Panc1 (cell line): ENCODE data around the gene NOX5. TPM values are rescaled to one million over a fixed set of nuclear protein-coding genes. Genes with fewer than 3 reads are reported as not detected.

Experiments used
- ATAC-seq: fragments of 200-7000 bp; cut with Tn5 transposase; 2 replicates; pipeline ENCODE4 v1.9.1; 2020; ENCODE audit warnings: mild to moderate bottlenecking, moderate library complexity
- BruUV-seq: library from RNA; stranded (reverse); fragments of 400-500 nt; replicated peaks from 2 replicates; lab custom pipeline; 2021; lab: Mats Ljungman, UMichigan
- CTCF ChIA-PET: fragments of 300-600 bp; sonication (Branson Sonifier 250); formaldehyde crosslinking; loops from one replicate; lab custom pipeline; 2022; ENCODE audit warnings: antibody characterized with exemption; lab: Charles Lee
- POLR2A ChIA-PET: fragments of 300-600 bp; sonication (Branson Sonifier 250); formaldehyde crosslinking; loops from one replicate; lab custom pipeline; 2022; ENCODE audit warnings: antibody characterized with exemption; lab: Charles Lee
- DNase-seq: peaks from one replicate; pipeline ENCODE4 v3.0.0-alpha.2; 2010; ENCODE audit warnings: low read depth, low spot score
- H3K27ac ChIP-seq: 2 replicates; pipeline ENCODE4 v1.5.1; 2011; ENCODE audit warnings: mild to moderate bottlenecking, low read length, inconsistent platforms
- H3K27me3 ChIP-seq: fragments of 200-500 bp; sonication (Bioruptor generic); 2 replicates; pipeline ENCODE4 v1.6.0; 2014; ENCODE audit warnings: low read length, inconsistent platforms; ENCODE audit not compliant: control insufficient read depth, insufficient read depth
- H3K36me3 ChIP-seq: fragments of 200-500 bp; sonication (Bioruptor generic); 2 replicates; pipeline ENCODE4 v1.5.1; 2014; ENCODE audit warnings: inconsistent platforms, mild to moderate bottlenecking, low read length, moderate library complexity; ENCODE audit not compliant: control insufficient read depth, insufficient read depth
- H3K4me1 ChIP-seq: 2 replicates; pipeline ENCODE4 v1.5.1; 2011; ENCODE audit warnings: inconsistent platforms, mild to moderate bottlenecking, low read length, moderate library complexity; ENCODE audit not compliant: control insufficient read depth, insufficient read depth
- H3K4me3 ChIP-seq, 2 experiments: 2 replicates each; pipeline ENCODE4 v1.5.1; 2011 to 2012; ENCODE audit warnings: low read depth in 2 of 2, low read length in 2 of 2, mild to moderate bottlenecking in 2 of 2, inconsistent platforms in 1 of 2, moderate library complexity in 1 of 2
- H3K9me3 ChIP-seq: fragments of 200-500 bp; sonication (Bioruptor generic); 2 replicates; pipeline ENCODE4 v1.5.1; 2014; ENCODE audit warnings: low read depth, mild to moderate bottlenecking, inconsistent platforms, low read length, moderate library complexity; ENCODE audit not compliant: control insufficient read depth, insufficient read depth
- CTCF ChIP-seq: fragments of 450-650 bp; IDR thresholded peaks from 2 replicates; pipeline ENCODE4 v1.5.1; 2017; ENCODE audit warnings: mild to moderate bottlenecking
- POLR2AphosphoS5 ChIP-seq: IDR thresholded peaks from 2 replicates; pipeline ENCODE4 v1.6.1; 2012; ENCODE audit warnings: mild to moderate bottlenecking, low read depth, low read length, moderate library complexity
- SIN3A ChIP-seq: IDR thresholded peaks from 2 replicates; pipeline ENCODE4 v1.6.1; 2012; ENCODE audit warnings: low read depth, mild to moderate bottlenecking, low read length, moderate library complexity, borderline replicate concordance; ENCODE audit not compliant: insufficient read depth
- TCF7L2 ChIP-seq: IDR thresholded peaks from 2 replicates; pipeline ENCODE4 v1.6.1; 2011; ENCODE audit warnings: mild to moderate bottlenecking, low read depth, low read length, inconsistent platforms
- in situ Hi-C: cut with HindIII; loops from 2 replicates; pipeline ENCODE4 v1.10.0; 2016; ENCODE audit warnings: low sequenced_read_pairs, low pct_unique_long_range_greater_than_20kb
- intact Hi-C: fragments of 100-400 bp; cut with micrococcal nuclease; formaldehyde crosslinking; loops from one replicate; pipeline ENCODE4 v1.10.0; 2022; ENCODE audit not compliant: unreplicated experiment
- total RNA-seq: library from RNA; stranded (reverse); gene quantifications from one replicate; pipeline ENCODE4 v1.2.1, GENCODE V29; 2021; ENCODE audit not compliant: unreplicated experiment
- TF ChIP-seq, protein P1 (sequence below), 2 experiments: IDR thresholded peaks; 2 replicates each; pipeline ENCODE4 v1.6.1; 2011 to 2012; ENCODE audit warnings: low read depth in 2 of 2, control low read depth in 1 of 2, low read length in 1 of 2, mild to moderate bottlenecking in 1 of 2, moderate library complexity in 1 of 2; ENCODE audit not compliant: insufficient read depth in 1 of 2

NOX5 gene
- total RNA-seq, 1 experiment from 2014 or later = 0.26 TPM

DNA sequence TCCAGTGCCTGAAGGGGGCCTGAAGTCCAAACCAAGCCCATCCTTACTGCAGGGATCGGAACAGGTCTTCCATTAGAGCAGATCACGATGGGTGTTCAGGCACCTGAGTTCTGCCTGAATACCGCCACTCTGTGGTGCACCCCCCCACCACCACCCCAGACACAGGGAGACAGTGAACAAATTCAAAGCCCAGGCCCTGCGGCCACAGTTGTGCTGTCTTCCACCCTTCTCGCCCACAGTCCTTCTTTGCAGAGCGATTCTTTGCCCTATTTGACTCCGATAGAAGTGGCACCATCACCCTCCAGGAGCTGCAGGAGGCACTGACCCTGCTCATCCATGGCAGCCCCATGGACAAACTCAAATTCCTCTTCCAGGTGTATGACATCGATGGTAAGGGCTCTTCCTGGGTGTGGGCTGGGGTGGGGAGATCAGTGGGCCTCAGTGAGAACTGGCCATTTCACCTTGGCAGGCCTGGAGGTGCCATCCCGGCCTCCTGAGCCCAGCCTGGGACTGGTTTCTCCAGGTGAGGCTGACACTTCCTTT is 13.6 kb downstream of the NOX5 start:
- DNase-seq = no peak
- TF ChIP-seq, protein P1, sequence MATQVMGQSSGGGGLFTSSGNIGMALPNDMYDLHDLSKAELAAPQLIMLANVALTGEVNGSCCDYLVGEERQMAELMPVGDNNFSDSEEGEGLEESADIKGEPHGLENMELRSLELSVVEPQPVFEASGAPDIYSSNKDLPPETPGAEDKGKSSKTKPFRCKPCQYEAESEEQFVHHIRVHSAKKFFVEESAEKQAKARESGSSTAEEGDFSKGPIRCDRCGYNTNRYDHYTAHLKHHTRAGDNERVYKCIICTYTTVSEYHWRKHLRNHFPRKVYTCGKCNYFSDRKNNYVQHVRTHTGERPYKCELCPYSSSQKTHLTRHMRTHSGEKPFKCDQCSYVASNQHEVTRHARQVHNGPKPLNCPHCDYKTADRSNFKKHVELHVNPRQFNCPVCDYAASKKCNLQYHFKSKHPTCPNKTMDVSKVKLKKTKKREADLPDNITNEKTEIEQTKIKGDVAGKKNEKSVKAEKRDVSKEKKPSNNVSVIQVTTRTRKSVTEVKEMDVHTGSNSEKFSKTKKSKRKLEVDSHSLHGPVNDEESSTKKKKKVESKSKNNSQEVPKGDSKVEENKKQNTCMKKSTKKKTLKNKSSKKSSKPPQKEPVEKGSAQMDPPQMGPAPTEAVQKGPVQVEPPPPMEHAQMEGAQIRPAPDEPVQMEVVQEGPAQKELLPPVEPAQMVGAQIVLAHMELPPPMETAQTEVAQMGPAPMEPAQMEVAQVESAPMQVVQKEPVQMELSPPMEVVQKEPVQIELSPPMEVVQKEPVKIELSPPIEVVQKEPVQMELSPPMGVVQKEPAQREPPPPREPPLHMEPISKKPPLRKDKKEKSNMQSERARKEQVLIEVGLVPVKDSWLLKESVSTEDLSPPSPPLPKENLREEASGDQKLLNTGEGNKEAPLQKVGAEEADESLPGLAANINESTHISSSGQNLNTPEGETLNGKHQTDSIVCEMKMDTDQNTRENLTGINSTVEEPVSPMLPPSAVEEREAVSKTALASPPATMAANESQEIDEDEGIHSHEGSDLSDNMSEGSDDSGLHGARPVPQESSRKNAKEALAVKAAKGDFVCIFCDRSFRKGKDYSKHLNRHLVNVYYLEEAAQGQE (IDR thresholded peaks at IDR 0.05; ENCODE audit: insufficient read depth in 1 of 2, low read depth in 2 of 2, low read length in 1 of 2) = no peak
- TF ChIP-seq POLR2AphosphoS5 (no peak), SIN3A (no peak), CTCF (no peak), TCF7L2 (no peak)
- in situ Hi-C loops (no loop called here), intact Hi-C loops (no loop called here)
- Histone ChIP-seq H3K9me3 (no peaks in the 10 kb centered on the region), H3K27me3 (peaks cover 5% of the 10 kb centered on the region; the same call in 1 of the 2 replicates), H3K4me3 (no peak overlapping the region), H3K27ac (no peak overlapping the region), H3K4me1 (no peaks in the 10 kb centered on the region), H3K36me3 (no peaks in the 10 kb centered on the region)
- no peak for ATAC-seq
- CTCF ChIA-PET = no interaction called here
- BruUV-seq = no TSS peak
- POLR2A ChIA-PET = no interaction called here

DNA sequence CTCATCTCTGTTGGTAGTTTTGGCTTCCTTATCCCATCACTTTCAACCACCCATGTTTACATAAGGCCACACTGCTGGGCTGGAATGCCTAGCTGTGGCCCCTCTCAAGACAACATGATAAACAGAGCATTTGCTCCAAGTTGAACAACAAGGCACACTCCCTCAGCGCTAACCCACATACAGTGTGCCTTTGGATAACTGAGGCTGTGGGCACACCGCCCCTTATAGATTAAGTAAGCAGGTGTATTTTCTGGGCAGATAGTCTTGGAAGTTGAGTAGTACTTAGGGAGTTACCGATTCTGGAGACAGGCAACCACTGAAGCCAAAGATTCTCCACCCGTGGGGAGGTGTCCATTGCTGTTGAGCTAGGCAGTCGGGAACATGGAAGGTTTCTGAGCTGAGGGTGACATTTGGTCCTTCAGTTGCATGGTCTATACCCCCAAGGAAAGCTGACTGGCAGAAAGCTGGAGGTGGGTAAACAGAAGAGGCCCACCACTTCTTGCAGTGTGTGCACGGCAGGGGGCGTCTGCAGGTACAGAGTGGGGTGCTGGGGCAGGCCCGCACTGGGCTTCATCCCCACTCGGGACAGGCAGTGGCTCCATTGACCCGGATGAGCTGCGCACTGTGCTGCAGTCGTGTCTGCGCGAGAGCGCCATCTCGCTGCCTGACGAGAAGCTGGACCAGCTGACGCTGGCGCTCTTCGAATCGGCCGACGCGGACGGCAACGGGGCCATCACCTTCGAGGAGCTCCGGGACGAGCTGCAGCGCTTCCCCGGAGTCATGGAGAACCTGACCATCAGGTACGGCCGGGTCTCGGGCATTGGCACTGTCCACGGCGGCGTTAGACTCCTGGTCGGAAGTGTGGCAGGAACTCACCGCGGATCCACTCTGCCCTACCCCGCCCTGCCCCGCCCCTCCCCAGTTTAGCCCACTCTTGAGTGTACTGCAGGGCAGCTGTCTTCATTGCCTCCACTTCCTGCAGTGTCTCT is 16.8 kb downstream of the NOX5 start:
- Histone ChIP-seq H3K36me3 (no peaks in the 10 kb centered on the region), H3K4me1 (no peaks in the 10 kb centered on the region; the same call in 1 of the 2 replicates), H3K9me3 (no peaks in the 10 kb centered on the region), H3K27me3 (no peaks in the 10 kb centered on the region), H3K27ac (no peak overlapping the region), H3K4me3 (peak overlapping the region; percentile 32 to 48)
- ATAC-seq = peak; percentile 93
- CTCF ChIA-PET = interaction anchor here (0.5 to 1.2 kb wide), 11 partner anchors 15 to 450 kb away, joined by 3 to 6 read pairs (median 3); no protein-coding TSS in a partner anchor
- in situ Hi-C loops (no loop called here), intact Hi-C loops (no loop called here)
- no TSS peak for BruUV-seq
- POLR2A ChIA-PET = no interaction called here
- TF ChIP-seq, protein P1 (IDR thresholded peaks at IDR 0.05; ENCODE audit: insufficient read depth in 1 of 2, low read depth in 2 of 2, low read length in 1 of 2) = 0 out of 4 replicates have a peak, but pooled peaks of 1 of the 2 experiments have one; percentile 40
- peak; percentile 92 for TF ChIP-seq CTCF
- no peak for TF ChIP-seq POLR2AphosphoS5
- no peak for DNase-seq
